GM21528 (cell line): ENCODE data around the gene ZNF726.
"Not testable (repeated sequence)": the region's sequence is repeated elsewhere in the genome, so short reads cannot be mapped to it uniquely, and the experiment has no call there.

Experiments
- ATAC-seq: cut with Tn5 transposase; IDR thresholded peaks from one replicate; pipeline ENCODE4 v1.9.1; 2021; ENCODE audit warnings: mild to moderate bottlenecking, moderate library complexity; ENCODE audit not compliant: unreplicated experiment, low FRiP score

The ZNF726 gene

DNA sequence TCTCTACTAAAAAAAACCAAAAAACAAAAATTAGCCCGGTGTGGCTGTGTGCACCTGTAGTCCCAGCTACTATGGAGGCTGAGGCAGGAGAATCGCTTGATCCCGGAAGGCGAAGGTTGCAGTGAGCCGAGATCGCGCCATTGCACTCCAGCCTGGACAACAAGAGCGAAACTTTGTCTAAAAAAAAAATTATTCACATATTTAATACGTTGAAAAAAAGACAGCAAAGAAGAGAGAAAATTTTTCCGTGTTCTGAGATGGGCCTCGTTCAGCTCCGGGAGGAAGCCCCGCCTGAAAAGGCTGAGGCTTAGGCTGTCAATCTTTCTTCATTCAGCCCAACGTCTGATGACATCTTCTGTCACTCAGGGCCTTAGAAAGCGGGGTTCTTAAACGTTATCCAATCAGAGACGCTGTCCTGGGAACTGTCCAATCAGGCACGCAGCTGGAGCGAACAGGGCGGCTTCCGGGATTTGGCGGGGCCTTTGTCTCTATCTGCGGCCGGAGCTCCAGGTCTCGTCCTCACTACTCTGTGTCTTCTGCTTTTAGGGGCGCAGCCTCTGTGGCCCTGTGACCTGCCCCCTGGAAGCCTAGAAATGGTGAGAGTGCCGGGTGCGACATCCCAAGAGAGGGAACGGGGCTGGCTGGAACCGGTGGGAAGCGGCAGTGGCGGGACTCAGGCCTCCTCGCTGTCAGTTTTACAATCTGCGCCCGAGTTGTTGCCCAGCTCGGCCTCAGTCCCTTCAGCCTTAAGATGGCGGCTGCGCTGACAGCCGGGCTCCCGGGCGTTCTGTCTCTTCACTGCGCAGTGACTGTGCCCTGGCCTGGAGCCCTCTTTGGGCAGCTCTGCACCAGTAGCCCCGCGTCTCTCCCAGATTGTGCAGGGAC, at the start of gene ZNF726:
Gene ZNF726 (plus strand): TSS at position 485 of the 885 bp plus-strand sequence. CDS start 109 bp downstream, at position 594.
- peak; percentile 97 for ATAC-seq

DNA sequence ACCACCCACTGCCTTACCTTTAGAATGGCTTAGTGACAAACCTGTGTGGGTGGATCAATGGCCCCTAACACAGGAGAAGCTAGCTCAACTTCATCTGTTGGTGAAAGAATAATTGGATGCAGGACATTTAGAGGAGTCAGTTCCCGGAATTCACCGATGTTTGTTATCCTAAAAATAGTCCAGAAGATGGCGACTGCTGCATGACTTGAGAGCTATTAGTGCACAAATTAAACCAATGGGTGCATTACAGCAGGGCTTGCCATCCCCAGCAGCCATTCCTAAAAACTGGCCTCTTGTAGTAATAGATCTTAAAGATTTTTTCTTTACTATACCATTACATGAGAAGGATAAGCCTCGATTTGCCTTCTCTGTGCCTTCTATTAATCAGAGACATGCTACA, 46.8 kb upstream of the ZNF726 start:
- ATAC-seq: no peak

DNA sequence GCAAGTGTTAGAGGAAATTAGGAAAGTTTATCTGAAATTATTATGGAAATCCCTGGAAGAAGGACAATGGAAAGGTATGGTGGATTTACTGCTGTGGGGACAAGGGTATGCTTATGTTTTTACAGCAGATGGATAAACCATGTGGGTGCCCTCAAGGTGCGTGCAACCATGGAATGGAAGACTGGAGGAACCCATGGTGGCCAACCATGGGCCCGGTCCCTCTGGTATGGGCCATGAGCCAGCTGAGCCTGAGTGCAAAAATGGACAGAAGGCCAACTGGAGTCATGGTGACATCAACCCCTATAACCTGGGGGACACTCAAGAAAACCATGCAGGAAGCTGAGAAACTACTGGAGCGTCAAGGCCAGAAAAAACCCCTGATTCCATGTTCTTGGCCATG, 46.1 kb upstream of the ZNF726 start:
- ATAC-seq: no peak

DNA sequence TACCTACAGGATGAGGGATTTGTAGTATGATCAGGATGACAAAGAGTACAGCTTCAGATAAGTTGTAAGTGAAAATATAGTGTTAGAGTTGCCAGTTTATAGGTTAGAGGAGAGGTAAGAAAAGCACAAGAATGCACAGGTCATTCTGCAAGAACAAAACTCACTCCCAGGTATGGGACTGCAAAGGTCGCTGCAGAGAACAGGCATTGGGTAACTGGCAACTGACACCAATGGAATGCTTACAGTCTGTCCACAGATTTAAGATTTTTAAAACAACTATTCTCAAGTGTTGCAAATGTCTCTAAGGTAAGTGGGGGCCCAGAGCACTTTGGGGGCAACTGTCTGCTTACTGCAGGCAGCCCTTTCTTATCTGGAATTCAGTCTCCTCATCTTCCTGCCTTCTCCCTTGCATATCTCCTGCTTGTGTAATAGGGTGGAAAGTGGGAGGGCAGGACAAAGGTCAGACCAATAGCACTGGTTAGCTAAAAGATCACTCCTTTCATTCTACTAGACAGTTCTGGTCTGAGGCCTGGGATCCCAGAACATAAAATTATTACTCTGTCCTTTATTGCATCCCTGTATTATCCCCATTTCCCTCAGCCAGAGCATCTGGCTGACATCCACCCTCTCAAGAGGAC, 42.3 kb upstream of the ZNF726 start:
- no peak for ATAC-seq

DNA sequence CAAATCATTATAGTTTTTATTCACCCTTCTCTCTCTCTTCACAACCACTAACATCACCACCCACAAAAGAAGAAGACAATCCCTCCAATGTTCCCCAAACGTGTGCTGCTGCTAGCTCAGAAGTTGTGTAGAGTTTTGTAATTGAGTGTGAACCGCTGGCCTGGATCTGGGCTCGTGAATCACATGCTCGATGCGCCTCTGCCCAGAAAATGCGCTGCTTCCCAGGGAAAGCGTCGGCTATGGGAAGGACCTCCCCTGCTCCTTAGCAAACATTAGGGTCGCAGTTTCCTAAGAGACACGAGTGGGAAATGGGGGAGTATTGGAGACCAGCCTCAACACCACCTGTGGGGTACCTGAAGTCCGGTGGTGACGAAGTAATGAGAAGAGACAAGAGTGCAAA, 38.4 kb upstream of the ZNF726 start:
- ATAC-seq: no peak

DNA sequence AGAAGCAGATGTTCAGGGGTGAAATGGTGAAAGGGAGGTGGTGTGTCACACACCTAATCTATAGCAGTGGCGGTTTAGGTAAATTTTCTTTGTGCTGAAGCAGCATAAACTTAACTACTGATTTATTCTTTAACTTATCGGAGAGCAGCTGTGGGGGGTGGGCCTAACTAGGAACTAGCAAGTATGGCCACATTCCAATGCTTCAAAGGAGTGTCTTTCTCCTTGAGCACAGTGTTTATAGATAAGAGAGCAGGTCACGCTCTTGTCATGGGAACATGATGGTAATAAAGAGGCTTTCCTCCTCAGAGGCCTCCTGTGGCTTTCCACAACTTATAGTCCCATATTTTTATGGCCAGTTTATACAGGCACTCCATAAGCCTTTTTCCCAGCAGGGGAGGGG, 37.9 kb upstream of the ZNF726 start:
- ATAC-seq: not testable (repeated sequence)

DNA sequence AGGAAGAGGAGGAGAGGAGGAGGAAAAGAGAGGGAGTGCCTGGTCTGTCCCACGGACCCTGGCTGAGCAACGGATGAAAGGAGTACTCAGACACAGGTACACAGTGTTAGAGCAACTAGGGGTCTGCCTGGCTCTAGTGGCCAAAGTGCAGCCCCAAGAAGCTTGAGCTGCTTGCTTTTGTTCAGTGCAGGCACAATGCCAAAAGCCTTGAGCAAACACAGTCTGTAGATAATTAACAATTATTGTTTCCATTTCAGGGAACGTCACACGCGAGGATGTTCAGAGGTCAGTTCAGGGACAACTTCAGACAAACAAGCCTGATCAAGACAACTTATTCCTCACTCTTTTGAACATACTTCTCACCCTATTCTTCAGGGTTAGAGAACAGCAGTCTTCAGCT, 32.2 kb upstream of the ZNF726 start:
- no peak for ATAC-seq

DNA sequence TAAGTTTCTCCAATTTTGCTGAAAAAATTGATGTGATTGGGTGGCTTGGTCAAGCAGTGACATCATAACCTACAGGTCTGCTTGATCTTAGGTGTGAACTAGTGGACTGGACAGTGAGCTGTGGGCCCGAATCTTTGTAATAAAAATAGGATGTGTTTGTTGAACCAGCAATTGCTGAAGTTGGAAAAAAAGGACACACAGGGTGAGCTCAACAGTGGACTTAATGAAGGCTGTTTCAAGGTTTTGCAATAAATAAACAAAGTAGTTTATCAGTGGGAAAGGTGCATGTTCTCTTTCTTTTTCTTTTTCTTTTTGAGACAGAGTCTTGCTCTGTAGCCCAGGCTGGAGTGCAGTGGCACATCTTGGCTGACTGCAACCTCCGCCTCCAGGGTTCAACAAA, 30.3 kb upstream of the ZNF726 start:
- no peak for ATAC-seq

- ATAC-seq: no peak
Measured at GRCh38 chr19:23887642-23888041, 27.0 kb upstream of the ZNF726 start.

DNA sequence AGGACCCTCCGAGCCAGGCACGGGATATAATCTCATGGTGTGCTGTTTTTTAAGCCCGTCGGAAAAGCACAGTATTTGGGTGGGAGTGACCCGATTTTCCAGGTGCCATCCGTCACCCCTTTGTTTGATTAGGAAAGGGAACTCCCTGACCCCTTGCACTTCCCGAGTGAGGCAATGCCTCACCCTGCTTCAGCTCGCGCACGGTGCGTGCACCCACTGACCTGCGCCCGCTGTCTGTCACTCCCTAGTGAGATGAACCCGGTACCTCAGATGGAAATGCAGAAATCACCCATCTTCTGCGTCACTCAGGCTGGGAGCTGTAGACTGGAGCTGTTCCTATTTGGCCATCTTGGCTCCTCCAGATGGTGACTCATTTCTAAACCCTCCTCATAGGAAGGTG, 18.6 kb upstream of the ZNF726 start:
- not testable (repeated sequence) for ATAC-seq

DNA sequence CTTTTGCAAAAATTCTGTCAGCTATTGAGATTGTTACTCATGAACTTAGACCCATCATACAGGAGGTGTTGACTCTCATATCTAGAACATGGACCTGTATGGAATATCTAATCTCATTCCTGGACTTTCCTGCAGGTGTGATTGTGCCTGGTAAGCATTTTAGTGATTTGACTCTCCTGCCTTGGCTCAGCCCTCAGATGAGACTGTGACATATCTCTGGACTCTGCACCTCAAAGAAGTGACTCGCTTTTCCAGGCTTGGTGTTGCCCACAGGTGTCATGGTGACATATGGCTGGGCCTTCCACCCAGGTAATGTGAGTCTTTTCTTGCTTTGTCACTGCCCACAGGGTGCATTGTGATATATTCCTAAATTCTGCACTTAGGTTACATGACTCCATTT, 17.8 kb upstream of the ZNF726 start:
- no peak for ATAC-seq

DNA sequence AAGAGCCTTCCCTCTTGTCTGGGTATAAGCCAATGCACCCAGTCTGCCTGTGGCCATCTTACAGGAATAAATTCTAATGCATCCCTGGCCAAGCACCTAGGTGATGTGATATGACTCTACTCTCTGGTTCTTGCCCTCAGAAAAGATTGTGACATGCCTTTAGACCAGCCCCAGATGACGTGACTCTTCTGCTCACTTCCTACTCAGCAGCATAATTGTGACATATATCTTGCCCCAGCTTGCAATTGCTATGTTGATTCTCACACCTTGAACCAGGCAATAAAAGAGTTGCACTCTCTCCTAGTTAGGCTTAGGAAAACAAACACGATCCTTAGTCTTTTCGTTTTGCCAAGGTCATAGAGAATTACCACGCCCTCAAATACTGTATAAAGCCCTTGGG, 13.3 kb upstream of the ZNF726 start:
- ATAC-seq: no peak

- ATAC-seq: no peak
Measured at GRCh38 chr19:23904406-23904805, 10.3 kb upstream of the ZNF726 start.

- no peak for ATAC-seq
Measured at GRCh38 chr19:23905771-23906170, 8.9 kb upstream of the ZNF726 start.

DNA sequence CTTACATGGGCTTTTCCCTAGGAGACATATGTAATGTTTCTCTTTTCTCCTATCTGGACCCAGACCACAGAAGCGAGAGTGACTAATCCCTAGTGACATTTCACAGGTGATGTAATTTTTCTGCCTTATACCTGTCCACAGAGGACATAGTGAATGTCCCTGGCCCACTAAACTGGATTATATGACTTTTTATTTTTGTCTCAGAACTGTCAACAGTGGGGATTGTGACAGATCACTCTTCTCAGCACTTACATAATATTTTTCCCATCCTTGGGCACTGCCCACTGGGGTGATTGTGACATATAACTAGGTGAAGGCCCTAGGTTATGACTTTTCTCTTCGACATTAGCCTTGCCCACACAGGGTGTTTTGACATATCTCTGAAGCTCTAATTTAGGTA, 7.9 kb upstream of the ZNF726 start:
- no peak for ATAC-seq

DNA sequence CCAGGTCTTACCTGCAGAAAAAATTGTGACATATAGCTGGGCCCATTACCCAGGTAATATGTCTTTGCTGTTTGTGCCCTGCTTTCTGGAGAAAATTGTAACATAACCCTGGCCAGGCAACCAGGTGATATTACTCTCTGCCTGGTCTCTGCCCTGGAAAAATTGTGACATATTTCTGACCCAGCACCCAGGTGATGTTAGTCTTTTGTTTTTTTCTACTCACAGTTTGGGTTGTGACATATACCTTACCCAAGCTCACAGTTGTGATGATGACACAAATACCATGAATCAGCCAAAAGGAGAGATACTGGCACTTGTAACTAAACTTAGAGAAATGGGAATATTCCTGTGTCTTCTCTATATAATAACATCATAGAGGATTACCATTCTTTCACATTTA, 6.5 kb upstream of the ZNF726 start:
- ATAC-seq: no peak

DNA sequence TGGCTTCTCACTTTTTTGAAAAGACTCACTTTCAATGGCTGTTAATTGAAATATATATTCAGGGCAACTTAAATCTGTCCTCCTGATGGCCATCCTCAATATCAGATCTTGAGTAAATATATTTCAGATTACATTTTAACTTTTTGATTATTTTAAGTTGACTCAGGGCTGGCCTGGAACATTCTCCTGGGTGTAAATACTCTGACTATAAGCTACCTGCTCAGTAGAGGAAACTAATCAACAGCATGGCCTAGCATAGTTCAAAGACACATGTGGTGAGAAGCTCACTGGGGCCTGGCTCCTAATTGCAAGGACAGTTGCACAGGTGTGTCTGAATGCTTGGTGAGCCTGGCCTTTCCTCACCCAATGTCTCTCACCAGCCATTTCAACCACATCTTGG, 5.5 kb upstream of the ZNF726 start:
- ATAC-seq: no peak

DNA sequence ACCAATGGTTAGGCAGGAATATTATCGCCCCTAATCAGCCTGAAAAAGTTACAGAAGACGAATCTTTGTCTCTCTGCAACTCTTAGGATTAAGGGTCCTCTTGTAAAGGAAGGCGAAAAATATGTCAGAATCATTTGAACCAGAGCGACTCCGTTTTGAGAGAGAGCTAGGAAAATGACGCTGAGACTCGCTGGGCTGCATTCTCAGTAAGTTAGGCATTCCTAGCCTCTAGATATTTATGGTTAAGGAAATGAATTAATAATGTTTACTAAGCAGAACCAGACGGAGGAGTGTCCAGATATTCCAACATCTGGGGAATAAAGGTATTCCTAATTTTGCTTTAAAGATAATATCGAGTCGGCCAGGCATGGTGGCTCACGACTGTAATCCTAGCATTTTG, 755 bp upstream of the ZNF726 start:
- ATAC-seq: no peak

- no peak for ATAC-seq
Measured at GRCh38 chr19:23916991-23917390, 2.3 kb downstream of the ZNF726 start.

DNA sequence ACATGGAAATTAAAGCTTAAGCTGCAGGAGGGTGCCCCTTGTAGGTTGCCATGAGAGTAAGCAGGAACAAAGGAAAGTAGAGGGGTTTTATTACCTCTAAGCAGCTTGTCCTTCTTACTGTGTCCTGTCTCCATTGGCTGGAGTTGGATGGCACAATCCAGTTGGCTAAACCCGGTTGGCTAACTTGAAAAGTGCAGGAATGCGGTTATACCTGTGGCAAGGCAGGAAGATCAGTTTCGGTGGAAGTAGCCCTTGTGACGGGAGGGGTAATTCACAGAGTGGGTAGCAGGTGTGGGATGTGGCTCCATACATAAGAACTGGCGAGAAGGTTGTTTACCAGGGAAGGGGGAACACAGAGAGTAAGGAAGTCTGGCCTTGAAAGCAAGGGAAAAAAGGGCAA, 3.2 kb downstream of the ZNF726 start:
- no peak for ATAC-seq

DNA sequence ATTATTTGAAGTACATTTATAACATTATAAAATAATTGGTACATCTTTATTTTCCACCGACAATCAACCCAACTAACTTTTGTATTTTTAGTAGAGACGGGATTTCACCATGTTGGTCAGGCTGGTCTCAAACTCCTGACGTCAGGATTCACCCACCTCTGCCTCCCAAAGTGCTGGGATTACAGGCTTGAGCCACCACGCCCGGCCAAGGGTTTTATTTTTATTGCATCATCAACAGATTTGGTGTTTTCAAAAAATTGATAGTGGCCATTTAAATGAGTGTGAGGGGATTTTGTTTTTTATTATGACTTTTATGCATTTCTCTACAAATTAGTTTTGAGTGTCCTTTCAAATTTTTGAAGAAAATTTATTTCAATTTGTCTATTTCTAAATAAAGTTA, 10.6 kb downstream of the ZNF726 start:
- no peak for ATAC-seq

DNA sequence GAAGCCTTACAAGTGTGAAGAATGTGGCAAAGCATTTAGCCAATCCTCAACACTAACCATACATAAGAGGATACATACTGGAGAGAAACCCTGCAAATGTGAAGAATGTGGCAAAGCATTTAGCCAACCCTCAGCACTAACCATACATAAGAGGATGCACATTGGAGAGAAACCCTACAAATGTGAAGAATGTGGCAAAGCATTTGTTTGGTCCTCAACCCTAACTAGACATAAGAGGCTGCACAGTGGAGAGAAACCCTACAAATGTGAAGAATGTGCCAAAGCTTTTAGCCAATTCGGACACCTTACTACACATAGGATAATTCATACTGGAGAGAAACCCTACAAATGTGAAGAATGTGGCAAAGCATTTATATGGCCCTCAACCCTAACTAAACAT, 18.2 kb downstream of the ZNF726 start:
- no peak for ATAC-seq
